ENCODE measurements around the gene CREG2. TPM values are rescaled to one million over a fixed set of nuclear protein-coding genes. Genes with fewer than 3 reads are reported as not detected.

CREG2 gene
- total RNA-seq, 1 experiment from 2014 or later = not detected

GRCh38 chr2:101361522-101361921 lies 25.8 kb downstream of the CREG2 start:
- Mint-ChIP-seq H3K27me3 (ENCODE audit: insufficient read depth, unreplicated experiment) (no peaks in the 10 kb centered on the region), H3K4me1 (ENCODE audit: insufficient read depth, unreplicated experiment) (peaks cover 32% of the 10 kb centered on the region), H3K4me3 (ENCODE audit: unreplicated experiment) (no peak overlapping the region), H3K9me3 (ENCODE audit: unreplicated experiment) (no peaks in the 10 kb centered on the region), H3K36me3 (ENCODE audit: insufficient read depth, unreplicated experiment) (no peaks in the 10 kb centered on the region), H3K27ac (ENCODE audit: low read depth, unreplicated experiment) (no peak overlapping the region)
- DNase-seq (ENCODE audit: unreplicated experiment) = peak; percentile 26
- no TSS peak for BruUV-seq (replicated peaks)
- ChIA-PET POLR2A (interaction anchor here (0.6 to 4.2 kb wide), 12 partner anchors 11 to 465 kb away, joined by 3 to 19 read pairs (median 4); partner anchors contain the start of genes CREG2 and MAP4K4), CTCF (interaction anchor here (0.5 to 2.4 kb wide), 8 partner anchors 10 to 462 kb away, joined by 3 to 9 read pairs (median 4); partner anchors contain the start of gene CREG2)
- intact Hi-C loops (cut with micrococcal nuclease) = no loop called here
- no peak for TF ChIP-seq CTCF (IDR thresholded peaks at IDR 0.05; ENCODE audit: unreplicated experiment)

GRCh38 chr2:101361121-101361520 lies 26.2 kb downstream of the CREG2 start:
- H3K36me3 Mint-ChIP-seq (ENCODE audit: insufficient read depth, unreplicated experiment) = no peaks in the 10 kb centered on the region
- ChIA-PET CTCF (interaction anchor here (0.5 to 2.4 kb wide), 6 partner anchors 11 to 462 kb away, joined by 3 to 9 read pairs (median 4); partner anchors contain the start of gene CREG2), POLR2A (interaction anchor here (0.6 to 4.2 kb wide), 11 partner anchors 11 to 466 kb away, joined by 3 to 19 read pairs (median 4); partner anchors contain the start of genes CREG2 and MAP4K4)
- no peak overlapping the region for H3K27ac Mint-ChIP-seq (ENCODE audit: low read depth, unreplicated experiment)
- H3K27me3 Mint-ChIP-seq (ENCODE audit: insufficient read depth, unreplicated experiment) = no peaks in the 10 kb centered on the region
- H3K4me3 Mint-ChIP-seq (ENCODE audit: unreplicated experiment) = no peak overlapping the region
- intact Hi-C loops (cut with micrococcal nuclease) = no loop called here
- no peak for TF ChIP-seq CTCF (IDR thresholded peaks at IDR 0.05; ENCODE audit: unreplicated experiment)
- no peaks in the 10 kb centered on the region for H3K9me3 Mint-ChIP-seq (ENCODE audit: unreplicated experiment)
- no TSS peak for BruUV-seq (replicated peaks)
- H3K4me1 Mint-ChIP-seq (ENCODE audit: insufficient read depth, unreplicated experiment) = peaks cover 36% of the 10 kb centered on the region
- no peak for DNase-seq (ENCODE audit: unreplicated experiment)

DNA sequence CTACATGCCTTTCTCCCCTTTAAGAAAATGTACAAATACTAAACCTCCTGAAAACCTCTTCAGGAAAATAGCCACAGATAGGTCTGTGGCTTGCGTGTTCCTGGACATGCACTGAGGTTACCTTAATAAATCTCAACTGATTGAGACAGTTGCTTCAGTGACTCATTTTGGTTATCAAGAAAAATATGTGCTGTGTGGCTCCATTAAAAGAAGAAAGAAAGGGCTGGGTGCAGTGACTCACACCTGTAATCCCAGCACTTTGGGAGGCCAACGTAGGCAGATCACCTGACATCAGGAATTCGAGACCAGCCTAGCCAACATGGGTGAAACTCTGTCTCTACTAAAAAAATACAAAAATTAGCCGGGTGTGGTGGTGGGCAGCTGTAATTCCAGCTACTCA lies 27.1 kb downstream of the CREG2 start:
- Mint-ChIP-seq H3K4me3 (ENCODE audit: unreplicated experiment) (peak overlapping the region; percentile 33), H3K36me3 (ENCODE audit: insufficient read depth, unreplicated experiment) (no peaks in the 10 kb centered on the region), H3K9me3 (ENCODE audit: unreplicated experiment) (no peaks in the 10 kb centered on the region), H3K4me1 (ENCODE audit: insufficient read depth, unreplicated experiment) (peaks cover 45% of the 10 kb centered on the region), H3K27me3 (ENCODE audit: insufficient read depth, unreplicated experiment) (no peaks in the 10 kb centered on the region), H3K27ac (ENCODE audit: low read depth, unreplicated experiment) (peak overlapping the region; percentile 37)
- CTCF ChIA-PET = interaction anchor here (0.6 to 2.4 kb wide), 5 partner anchors 12 to 358 kb away, joined by 3 to 9 read pairs (median 4); partner anchors contain the start of gene CREG2
- no TSS peak for BruUV-seq (replicated peaks)
- POLR2A ChIA-PET = interaction anchor here (1.1 to 4.2 kb wide), 4 partner anchors 29 to 337 kb away, joined by 3 to 19 read pairs (median 10); partner anchors contain the start of genes CREG2 and MAP4K4
- intact Hi-C loops (cut with micrococcal nuclease) = no loop called here
- TF ChIP-seq CTCF (IDR thresholded peaks at IDR 0.05; ENCODE audit: unreplicated experiment) = no peak
- DNase-seq (ENCODE audit: unreplicated experiment) = peak; percentile 71

DNA sequence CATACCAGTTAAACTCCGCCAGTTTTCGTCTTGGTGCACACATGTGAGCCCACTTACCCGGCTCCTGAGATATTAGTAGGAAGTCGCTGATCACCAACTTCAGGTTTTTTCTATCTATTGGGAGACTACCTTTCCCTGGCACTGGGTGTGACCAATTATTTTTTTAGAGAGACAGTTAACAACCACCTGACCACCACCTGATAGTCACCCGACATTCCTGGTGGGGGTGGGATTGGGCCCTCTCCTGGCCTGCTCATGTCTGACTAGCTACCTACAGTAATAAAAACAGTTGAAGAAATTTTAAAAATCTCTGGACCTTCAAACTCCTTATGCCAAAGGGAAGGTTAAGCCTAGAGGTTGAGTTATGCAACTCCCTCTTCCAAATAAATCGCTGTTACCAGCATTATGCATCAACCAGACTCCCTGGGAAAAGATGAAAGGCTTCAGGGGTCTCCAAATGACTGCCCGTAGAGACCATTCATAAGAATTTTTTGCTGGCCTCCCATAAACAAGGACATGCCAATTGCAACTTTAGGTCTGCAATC lies 27.8 kb downstream of the CREG2 start:
- no TSS peak for BruUV-seq (replicated peaks)
- Mint-ChIP-seq H3K36me3 (ENCODE audit: insufficient read depth, unreplicated experiment) (no peaks in the 10 kb centered on the region), H3K9me3 (ENCODE audit: unreplicated experiment) (no peaks in the 10 kb centered on the region), H3K4me3 (ENCODE audit: unreplicated experiment) (no peak overlapping the region), H3K4me1 (ENCODE audit: insufficient read depth, unreplicated experiment) (peaks cover 46% of the 10 kb centered on the region), H3K27me3 (ENCODE audit: insufficient read depth, unreplicated experiment) (no peaks in the 10 kb centered on the region), H3K27ac (ENCODE audit: low read depth, unreplicated experiment) (no peak overlapping the region)
- intact Hi-C loops (cut with micrococcal nuclease) = no loop called here
- no peak for TF ChIP-seq CTCF (IDR thresholded peaks at IDR 0.05; ENCODE audit: unreplicated experiment)
- CTCF ChIA-PET = interaction anchor here (0.6 to 2.7 kb wide), 5 partner anchors 10 to 141 kb away, joined by 3 to 9 read pairs (median 7); partner anchors contain the start of gene CREG2
- no peak for DNase-seq (ENCODE audit: unreplicated experiment)
- POLR2A ChIA-PET = interaction anchor here (0.9 to 4.2 kb wide), 3 partner anchors 17 to 36 kb away, joined by 3 to 19 read pairs (median 15); partner anchors contain the start of gene CREG2
